ENCODE data around the gene COL4A3.

GRCh38 chr2:227147023-227147422 lies 17.4 kb upstream of the COL4A3 start:
- TF ChIP-seq CTCF (IDR thresholded peaks at IDR 0.05) (no peak), POLR2AphosphoS5 (IDR thresholded peaks at IDR 0.05) (no peak), POLR2A (IDR thresholded peaks at IDR 0.05) (no peak), EP300 (IDR thresholded peaks at IDR 0.05; ENCODE audit: low read depth) (no peak)
